Activated naive CD4-positive, alpha-beta T cell treated with anti-CD3 and anti-CD28 coated beads, Interleukin-2, amount 10 ng/mL, durations not matched to agents 7 days and 5 days (primary cell): ENCODE data around the gene CASP8.
A peak's percentile ranks its signal among the peaks of the same experiment; 100 is the strongest.

Experiments used
- CTCF ChIA-PET: fragments of 350-600 bp; sonication (Branson Sonifier 250); formaldehyde crosslinking; loops from one replicate; lab custom pipeline; 2021; ENCODE audit warnings: antibody characterized with exemption; lab: Charles Lee
- DNase-seq: peaks from one replicate; pipeline ENCODE4 v3.0.0-alpha.2; 2020
- H3K27ac Mint-ChIP-seq: one replicate; pipeline ENCODE4 v1.8.0; 2021; ENCODE audit warnings: mild to moderate bottlenecking, moderate library complexity, mixed read lengths
- H3K27me3 Mint-ChIP-seq: one replicate; pipeline ENCODE4 v1.8.0; 2021; ENCODE audit warnings: mild to moderate bottlenecking, mixed read lengths
- H3K36me3 Mint-ChIP-seq: one replicate; pipeline ENCODE4 v1.8.0; 2021; ENCODE audit warnings: mixed read lengths
- H3K4me1 Mint-ChIP-seq: one replicate; pipeline ENCODE4 v1.8.0; 2021; ENCODE audit warnings: mixed read lengths
- H3K4me3 Mint-ChIP-seq: one replicate; pipeline ENCODE4 v1.8.0; 2021; ENCODE audit warnings: mild to moderate bottlenecking, moderate library complexity, mixed read lengths
- H3K9me3 Mint-ChIP-seq: one replicate; pipeline ENCODE4 v1.8.0; 2021; ENCODE audit warnings: mixed read lengths

Gene CASP8

DNA sequence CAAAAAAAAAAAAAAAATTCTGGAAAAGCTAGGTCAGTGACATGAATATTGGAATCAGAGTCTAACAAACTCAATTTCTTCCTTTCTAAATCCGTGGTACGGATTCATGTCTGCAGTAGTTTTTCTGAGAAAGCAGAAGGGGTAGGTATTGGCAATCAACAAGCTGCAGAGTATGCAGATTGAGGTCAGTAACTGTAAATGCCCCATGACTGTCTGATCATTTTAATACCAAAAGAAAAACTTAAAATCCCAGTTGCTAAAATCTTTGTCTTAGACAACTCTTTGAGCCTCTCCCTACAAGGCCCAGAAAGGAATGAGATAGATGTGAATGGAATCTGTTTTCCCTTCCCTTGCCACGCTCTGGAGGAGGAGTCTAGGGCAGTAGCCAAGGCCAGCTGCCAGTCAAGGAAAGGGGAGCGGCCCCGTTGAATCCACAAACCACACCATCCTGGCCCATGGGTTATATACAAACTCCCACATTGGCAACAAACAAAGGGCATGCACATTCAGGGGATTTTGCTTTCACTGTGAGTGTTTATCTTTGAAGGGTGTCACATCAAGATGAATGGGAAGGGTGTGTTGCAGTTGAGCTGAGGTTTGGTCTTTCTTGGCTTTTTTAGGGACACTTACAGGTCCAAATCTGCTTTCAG is 6.1 kb upstream of the CASP8 start:
- peak; percentile 49 for DNase-seq
- Mint-ChIP-seq H3K9me3 (peaks cover 18% of the 10 kb centered on the region), H3K4me3 (no peak overlapping the region), H3K36me3 (peaks cover 45% of the 10 kb centered on the region), H3K4me1 (peaks cover 91% of the 10 kb centered on the region), H3K27me3 (no peaks in the 10 kb centered on the region), H3K27ac (peak overlapping the region; percentile 98)
- CTCF ChIA-PET, result interaction anchor here (1.1 to 2.4 kb wide), 4 partner anchors 10 to 22 kb away, joined by 3 to 9 read pairs (median 6); no protein-coding TSS in a partner anchor

- no peaks in the 10 kb centered on the region for H3K27me3 Mint-ChIP-seq
- H3K9me3 Mint-ChIP-seq, result peaks cover 10% of the 10 kb centered on the region
- CTCF ChIA-PET, result interaction anchor here (0.9 to 3.9 kb wide), 5 partner anchors 9 to 23 kb away, joined by 3 to 18 read pairs (median 4); no protein-coding TSS in a partner anchor
- H3K4me1 Mint-ChIP-seq, result peaks cover 89% of the 10 kb centered on the region
- H3K4me3 Mint-ChIP-seq, result no peak overlapping the region
- H3K36me3 Mint-ChIP-seq, result peaks cover 36% of the 10 kb centered on the region
- DNase-seq, result no peak
- H3K27ac Mint-ChIP-seq, result peak overlapping the region; percentile 98
These were observed 4.8 kb upstream of the CASP8 start for GRCh38 chr2:201255408-201256033.

- Mint-ChIP-seq H3K27ac (peak overlapping the region; percentile 95), H3K4me1 (peaks cover 84% of the 10 kb centered on the region), H3K4me3 (peak overlapping the region; percentile 77), H3K27me3 (no peaks in the 10 kb centered on the region), H3K9me3 (peaks cover 4% of the 10 kb centered on the region), H3K36me3 (peaks cover 32% of the 10 kb centered on the region)
- no peak for DNase-seq
- CTCF ChIA-PET, result interaction anchor here (0.9 to 3.9 kb wide), 5 partner anchors 11 to 108 kb away, joined by 3 to 18 read pairs (median 4); no protein-coding TSS in a partner anchor
These were observed 4.3 kb upstream of the CASP8 start for GRCh38 chr2:201256082-201256481.

GRCh38 chr2:201257381-201257955 is 2.9 kb upstream of the CASP8 start:
- Mint-ChIP-seq H3K9me3 (no peaks in the 10 kb centered on the region), H3K4me3 (peak overlapping the region; percentile 77), H3K27me3 (no peaks in the 10 kb centered on the region), H3K4me1 (peaks cover 78% of the 10 kb centered on the region), H3K36me3 (peaks cover 31% of the 10 kb centered on the region), H3K27ac (peak overlapping the region; percentile 95)
- DNase-seq, result peak; percentile 68
- CTCF ChIA-PET, result interaction anchor here (1.1 to 3.9 kb wide), 2 partner anchors 20 to 106 kb away, joined by 4 to 18 read pairs; no protein-coding TSS in a partner anchor

DNA sequence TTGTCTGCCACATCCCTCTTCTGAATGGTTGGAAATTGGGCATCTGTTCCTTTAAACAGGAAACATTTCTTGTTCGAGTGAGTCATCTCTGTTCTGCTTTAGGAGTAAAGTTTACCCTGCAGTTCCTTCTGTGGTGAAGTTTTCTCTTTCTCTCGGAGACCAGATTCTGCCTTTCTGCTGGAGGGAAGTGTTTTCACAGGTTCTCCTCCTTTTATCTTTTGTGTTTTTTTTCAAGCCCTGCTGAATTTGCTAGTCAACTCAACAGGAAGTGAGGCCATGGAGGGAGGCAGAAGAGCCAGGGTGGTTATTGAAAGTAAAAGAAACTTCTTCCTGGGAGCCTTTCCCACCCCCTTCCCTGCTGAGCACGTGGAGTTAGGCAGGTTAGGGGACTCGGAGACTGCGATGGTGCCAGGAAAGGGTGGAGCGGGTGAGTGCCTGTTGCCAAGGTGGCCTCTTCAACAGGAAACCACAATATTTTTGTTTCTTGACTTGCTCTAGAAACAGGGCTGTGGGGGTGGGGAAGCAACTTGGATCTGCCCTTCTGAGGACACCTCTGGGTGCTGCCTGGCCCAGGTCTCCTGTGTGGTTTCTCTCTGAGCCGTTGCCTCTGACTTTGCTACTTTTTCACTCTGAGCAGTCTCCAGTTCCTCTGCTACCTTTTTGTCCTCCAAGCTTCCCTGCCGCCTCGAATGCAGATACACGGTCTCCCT is 2.2 kb upstream of the CASP8 start:
- DNase-seq, result peak; percentile 99
- CTCF ChIA-PET, result interaction anchor here (0.7 to 3.9 kb wide), 2 partner anchors 21 to 75 kb away, joined by 3 to 18 read pairs; partner anchors contain the start of gene CASP10
- peaks cover 78% of the 10 kb centered on the region for H3K4me1 Mint-ChIP-seq
- H3K36me3 Mint-ChIP-seq, result peaks cover 33% of the 10 kb centered on the region
- no peaks in the 10 kb centered on the region for H3K27me3 Mint-ChIP-seq
- H3K27ac Mint-ChIP-seq, result peak overlapping the region; percentile 95
- no peaks in the 10 kb centered on the region for H3K9me3 Mint-ChIP-seq
- H3K4me3 Mint-ChIP-seq, result peak overlapping the region; percentile 77

- CTCF ChIA-PET, result interaction anchor here (0.5 to 7.5 kb wide), 7 partner anchors 11 to 641 kb away, joined by 3 to 57 read pairs (median 3); partner anchors contain the start of gene CASP10
- Mint-ChIP-seq H3K9me3 (no peaks in the 10 kb centered on the region), H3K4me3 (peak overlapping the region; percentile 77), H3K36me3 (peaks cover 32% of the 10 kb centered on the region), H3K27ac (peak overlapping the region; percentile 95), H3K27me3 (no peaks in the 10 kb centered on the region), H3K4me1 (peaks cover 79% of the 10 kb centered on the region)
- DNase-seq, result no peak
These were observed 1.4 kb upstream of the CASP8 start for GRCh38 chr2:201258666-201259615.

DNA sequence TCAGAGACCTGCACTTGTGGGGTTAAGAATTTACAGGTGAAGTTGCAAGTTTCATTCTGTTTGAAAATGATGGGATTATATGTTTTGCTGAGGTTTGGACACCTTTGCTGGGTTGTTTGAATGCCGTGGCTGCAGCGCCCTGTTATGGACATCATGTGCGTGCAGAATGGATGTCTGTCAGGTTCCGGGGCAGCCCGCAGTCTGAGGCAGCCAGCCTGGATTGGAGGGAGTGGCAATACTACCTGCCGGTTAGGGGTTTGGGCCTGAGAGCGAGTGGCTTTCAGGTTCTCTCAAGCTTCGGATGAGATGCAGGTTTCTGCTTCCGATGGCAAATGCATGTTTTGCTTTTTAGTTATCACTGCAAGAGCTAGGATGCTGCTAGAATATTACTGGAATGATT is 1.1 kb downstream of the CASP8 start:
- peak; percentile 83 for DNase-seq

DNA sequence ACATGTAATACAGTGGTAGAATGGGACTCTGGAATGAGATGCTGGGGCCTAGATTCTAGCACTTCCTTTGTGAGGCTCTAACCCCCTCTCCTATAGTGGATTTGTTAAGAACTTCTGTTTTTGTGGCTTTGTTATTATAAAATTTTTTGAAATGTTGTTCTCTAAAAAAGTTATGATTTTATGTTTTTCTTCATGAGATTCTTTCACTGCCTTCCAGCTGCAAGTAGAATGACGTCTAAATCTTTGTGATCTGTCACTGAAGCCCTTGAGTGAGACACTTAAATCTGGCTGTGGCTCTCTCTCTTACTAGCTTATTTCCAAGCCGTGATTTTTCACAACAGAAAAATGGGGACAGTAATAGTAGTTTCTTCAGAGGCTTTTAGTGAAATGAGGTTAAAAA is 1.6 kb downstream of the CASP8 start:
- Mint-ChIP-seq H3K36me3 (peaks cover 39% of the 10 kb centered on the region), H3K9me3 (no peaks in the 10 kb centered on the region), H3K4me3 (peak overlapping the region; percentile 93), H3K4me1 (peaks cover 81% of the 10 kb centered on the region), H3K27me3 (no peaks in the 10 kb centered on the region), H3K27ac (peak overlapping the region; percentile 96)
- CTCF ChIA-PET, result interaction anchor here (0.7 to 7.5 kb wide), 12 partner anchors 9 to 374 kb away, joined by 3 to 57 read pairs (median 4); partner anchors contain the start of gene CASP10
- DNase-seq, result no peak

More for the DNA sequence above, 1.1 kb downstream of the CASP8 start:
- H3K36me3 Mint-ChIP-seq, result peaks cover 36% of the 10 kb centered on the region
- no peaks in the 10 kb centered on the region for H3K9me3 Mint-ChIP-seq
- no peaks in the 10 kb centered on the region for H3K27me3 Mint-ChIP-seq
- H3K4me1 Mint-ChIP-seq, result peaks cover 81% of the 10 kb centered on the region
- H3K4me3 Mint-ChIP-seq, result peak overlapping the region; percentile 93
- CTCF ChIA-PET, result interaction anchor here (0.7 to 7.5 kb wide), 10 partner anchors 13 to 141 kb away, joined by 3 to 57 read pairs (median 5); partner anchors contain the start of gene CASP10
- H3K27ac Mint-ChIP-seq, result peak overlapping the region; percentile 96

GRCh38 chr2:201262718-201263117 is 2.4 kb downstream of the CASP8 start:
- peak; percentile 31 for DNase-seq
- CTCF ChIA-PET, result interaction anchor here (0.8 to 7.5 kb wide), 8 partner anchors 10 to 373 kb away, joined by 3 to 57 read pairs (median 4); partner anchors contain the start of gene CASP10
- Mint-ChIP-seq H3K9me3 (no peaks in the 10 kb centered on the region), H3K27me3 (no peaks in the 10 kb centered on the region), H3K4me1 (peaks cover 80% of the 10 kb centered on the region), H3K27ac (peak overlapping the region; percentile 91), H3K36me3 (peaks cover 46% of the 10 kb centered on the region), H3K4me3 (peak overlapping the region; percentile 82)

GRCh38 chr2:201263779-201264178 is 3.4 kb downstream of the CASP8 start:
- DNase-seq, result peak; percentile 36
- Mint-ChIP-seq H3K9me3 (no peaks in the 10 kb centered on the region), H3K27ac (peak overlapping the region; percentile 91), H3K36me3 (peaks cover 52% of the 10 kb centered on the region), H3K4me1 (peaks cover 76% of the 10 kb centered on the region), H3K27me3 (no peaks in the 10 kb centered on the region), H3K4me3 (peak overlapping the region; percentile 82)
- CTCF ChIA-PET, result interaction anchor here (0.8 to 7.5 kb wide), 5 partner anchors 9 to 100 kb away, joined by 3 to 57 read pairs (median 4); no protein-coding TSS in a partner anchor

- Mint-ChIP-seq H3K4me1 (peaks cover 76% of the 10 kb centered on the region), H3K27ac (peak overlapping the region; percentile 91), H3K9me3 (no peaks in the 10 kb centered on the region), H3K27me3 (no peaks in the 10 kb centered on the region), H3K4me3 (peak overlapping the region; percentile 82), H3K36me3 (peaks cover 60% of the 10 kb centered on the region)
- no peak for DNase-seq
- CTCF ChIA-PET, result interaction anchor here (0.8 to 7.5 kb wide), 6 partner anchors 10 to 99 kb away, joined by 3 to 57 read pairs (median 4); no protein-coding TSS in a partner anchor
These were observed 4.3 kb downstream of the CASP8 start for GRCh38 chr2:201264472-201265173.

- no peaks in the 10 kb centered on the region for H3K27me3 Mint-ChIP-seq
These were observed 6.3 kb downstream of the CASP8 start for GRCh38 chr2:201266629-201267028.

More at GRCh38 chr2:201266629-201267028, 6.3 kb downstream of the CASP8 start:
- no peak overlapping the region for H3K4me3 Mint-ChIP-seq
- DNase-seq, result no peak
- CTCF ChIA-PET, result interaction anchor here (1.0 to 1.9 kb wide), 3 partner anchors 11 to 98 kb away, joined by 3 to 6 read pairs (median 3); no protein-coding TSS in a partner anchor
- peaks cover 80% of the 10 kb centered on the region for H3K4me1 Mint-ChIP-seq
- no peak overlapping the region for H3K27ac Mint-ChIP-seq
- peaks cover 70% of the 10 kb centered on the region for H3K36me3 Mint-ChIP-seq
- H3K9me3 Mint-ChIP-seq, result no peaks in the 10 kb centered on the region
